Measurements from ENCODE around the gene EBF3. TPM values are rescaled to one million over a fixed set of nuclear protein-coding genes. Genes with fewer than 3 reads are reported as not detected.

EBF3 gene
- total RNA-seq, 2 donors from 2014 or later = 0.12 to 0.80 TPM

DNA sequence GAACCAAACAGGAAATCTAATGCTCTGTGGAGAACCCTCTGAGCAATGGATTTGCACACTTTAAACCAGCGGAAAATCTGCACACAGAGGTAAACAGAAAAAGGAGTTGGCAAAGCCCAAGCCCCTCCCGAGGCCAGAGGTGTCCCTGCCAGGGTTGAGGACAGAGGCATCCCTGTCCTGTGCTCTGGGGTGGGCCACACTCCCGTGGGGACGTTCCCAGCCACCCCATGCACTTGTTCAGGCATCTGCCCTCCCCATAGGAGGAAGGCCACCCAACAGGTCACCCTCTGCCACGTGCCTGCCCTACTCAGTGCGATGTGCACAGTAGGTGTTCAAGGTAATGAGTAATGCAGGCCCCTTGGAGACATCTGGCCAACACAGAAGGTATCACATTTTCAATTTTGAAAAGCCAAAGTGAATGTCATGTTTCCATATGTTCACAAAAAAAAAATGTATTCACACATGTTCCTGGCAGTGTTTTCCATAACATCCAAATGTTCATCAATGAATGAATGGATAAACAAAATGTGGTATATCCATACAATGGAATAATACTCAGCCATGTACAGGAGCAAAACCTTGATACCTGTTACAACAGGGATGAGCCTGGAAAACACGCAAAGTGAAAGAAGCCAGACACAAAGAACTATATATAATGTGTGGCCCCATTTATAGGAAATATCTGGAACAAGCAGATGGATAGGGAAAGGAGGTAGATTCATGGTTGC, 108.1 kb downstream of the EBF3 start:
- Histone ChIP-seq H3K27me3 (no peaks in the 10 kb centered on the region), H3K9ac (ENCODE audit: low read depth in 2 of 2, low read length in 2 of 2) (no peak overlapping the region), H3K36me3 (no peaks in the 10 kb centered on the region), H3K27ac (no peak overlapping the region), H3K4me3 (no peak overlapping the region), H3K4me1 (no peaks in the 10 kb centered on the region), H3K9me3 (no peaks in the 10 kb centered on the region)
- no peak for TF ChIP-seq CTCF (IDR thresholded peaks at IDR 0.05)
- no peak for DNase-seq
- intact Hi-C loops (cut with DNase I) = no loop called here

DNA sequence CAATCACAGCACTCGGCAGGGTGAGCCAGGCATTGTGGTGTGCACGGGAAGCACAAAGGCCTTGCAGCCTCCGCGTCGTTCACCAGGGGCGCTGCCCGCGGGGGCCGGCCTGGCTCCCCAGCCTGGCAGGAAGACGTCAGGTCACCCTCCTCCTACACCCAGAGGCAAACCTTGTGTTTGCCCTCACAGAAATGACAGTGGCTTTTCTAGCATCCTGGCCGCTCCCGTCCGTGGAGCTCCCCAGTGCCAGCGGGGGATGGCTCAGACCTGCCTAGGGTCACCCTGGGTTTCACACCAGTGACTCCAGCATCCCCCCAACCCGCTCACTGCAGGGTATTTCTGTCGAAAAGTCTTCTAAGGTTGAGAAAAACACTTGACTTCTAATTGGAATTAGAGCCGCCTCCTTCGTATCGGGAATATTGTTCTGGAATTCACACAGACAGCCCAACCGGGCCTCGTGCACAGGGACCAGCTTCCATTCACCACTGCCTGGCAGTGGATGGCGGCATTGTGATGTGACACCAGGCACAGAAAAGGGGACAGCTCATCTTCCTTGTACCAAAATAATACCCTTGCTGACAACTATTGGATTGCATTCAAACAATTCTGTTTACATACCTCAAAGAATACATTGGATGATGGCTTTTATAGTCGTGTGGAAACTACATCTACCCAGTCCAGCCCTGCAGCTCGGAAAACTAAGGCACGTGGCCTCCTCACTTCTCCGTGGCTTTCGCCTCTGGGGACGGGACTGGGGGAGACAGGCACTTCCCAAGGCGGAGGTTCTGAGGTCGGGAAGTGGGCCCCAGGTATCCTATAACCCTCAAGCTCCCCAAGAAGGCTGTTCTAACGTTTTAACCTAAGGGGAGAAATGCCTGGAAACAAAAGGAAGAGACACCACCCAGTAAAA, 109.0 kb downstream of the EBF3 start:
- H3K9ac ChIP-seq (ENCODE audit: low read depth in 2 of 2, low read length in 2 of 2) = no peak overlapping the region
- H3K27ac ChIP-seq = no peak overlapping the region
- no peak for TF ChIP-seq CTCF (IDR thresholded peaks at IDR 0.05)
- H3K9me3 ChIP-seq = no peaks in the 10 kb centered on the region
- no peaks in the 10 kb centered on the region for H3K36me3 ChIP-seq
- intact Hi-C loops (cut with DNase I) = no loop called here
- no peak for DNase-seq
- H3K4me3 ChIP-seq = no peak overlapping the region
- no peaks in the 10 kb centered on the region for H3K27me3 ChIP-seq
- H3K4me1 ChIP-seq = no peaks in the 10 kb centered on the region

DNA sequence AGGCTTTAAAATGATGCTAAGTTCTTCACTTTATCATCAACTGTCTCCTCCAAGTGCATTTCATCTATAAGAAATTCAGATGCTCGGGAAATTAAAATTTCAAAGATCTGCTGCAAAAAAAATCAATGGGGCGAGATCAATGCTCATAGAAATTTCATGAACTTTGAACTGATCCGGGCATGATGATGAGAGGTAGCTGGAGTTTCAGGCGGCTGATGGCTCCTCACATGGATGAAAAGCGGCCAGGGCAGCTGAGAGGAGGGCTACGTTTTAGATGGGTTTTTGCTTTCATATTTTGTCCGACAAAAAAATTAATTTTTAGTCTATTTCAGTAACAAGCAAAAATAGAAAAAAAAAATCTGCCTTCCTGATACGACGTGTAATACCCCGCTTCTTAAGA, 109.9 kb downstream of the EBF3 start:
- no peak overlapping the region for H3K4me3 ChIP-seq
- no peak for DNase-seq
- no peaks in the 10 kb centered on the region for H3K36me3 ChIP-seq
- H3K9ac ChIP-seq (ENCODE audit: low read depth in 2 of 2, low read length in 2 of 2) = no peak overlapping the region
- H3K4me1 ChIP-seq = no peaks in the 10 kb centered on the region
- no peaks in the 10 kb centered on the region for H3K27me3 ChIP-seq
- H3K27ac ChIP-seq = no peak overlapping the region
- intact Hi-C loops (cut with DNase I) = no loop called here
- H3K9me3 ChIP-seq = no peaks in the 10 kb centered on the region
- TF ChIP-seq CTCF (IDR thresholded peaks at IDR 0.05) = no peak

DNA sequence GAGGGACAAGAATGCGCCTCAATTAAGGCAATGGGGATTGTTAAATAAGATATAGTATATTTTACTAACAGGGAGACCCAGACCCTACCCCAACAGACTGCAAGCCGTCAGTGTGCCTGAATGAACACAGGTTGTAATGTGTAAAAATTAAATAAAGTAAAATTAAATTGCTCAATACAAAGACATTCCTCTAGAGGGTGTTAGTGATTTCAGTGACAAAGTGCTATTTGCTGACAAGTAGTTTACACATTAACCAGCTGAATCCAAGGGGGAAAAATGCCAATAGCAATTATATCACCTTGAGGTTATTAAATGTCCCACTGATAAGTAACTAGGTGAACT, 110.5 kb downstream of the EBF3 start:
- Histone ChIP-seq H3K4me3 (no peak overlapping the region), H3K27me3 (no peaks in the 10 kb centered on the region), H3K9me3 (no peaks in the 10 kb centered on the region), H3K9ac (ENCODE audit: low read depth in 2 of 2, low read length in 2 of 2) (no peak overlapping the region), H3K27ac (no peak overlapping the region), H3K4me1 (no peaks in the 10 kb centered on the region), H3K36me3 (no peaks in the 10 kb centered on the region)
- DNase-seq = no peak
- intact Hi-C loops (cut with DNase I) = no loop called here
- TF ChIP-seq CTCF (IDR thresholded peaks at IDR 0.05) = peak; percentile 35

DNA sequence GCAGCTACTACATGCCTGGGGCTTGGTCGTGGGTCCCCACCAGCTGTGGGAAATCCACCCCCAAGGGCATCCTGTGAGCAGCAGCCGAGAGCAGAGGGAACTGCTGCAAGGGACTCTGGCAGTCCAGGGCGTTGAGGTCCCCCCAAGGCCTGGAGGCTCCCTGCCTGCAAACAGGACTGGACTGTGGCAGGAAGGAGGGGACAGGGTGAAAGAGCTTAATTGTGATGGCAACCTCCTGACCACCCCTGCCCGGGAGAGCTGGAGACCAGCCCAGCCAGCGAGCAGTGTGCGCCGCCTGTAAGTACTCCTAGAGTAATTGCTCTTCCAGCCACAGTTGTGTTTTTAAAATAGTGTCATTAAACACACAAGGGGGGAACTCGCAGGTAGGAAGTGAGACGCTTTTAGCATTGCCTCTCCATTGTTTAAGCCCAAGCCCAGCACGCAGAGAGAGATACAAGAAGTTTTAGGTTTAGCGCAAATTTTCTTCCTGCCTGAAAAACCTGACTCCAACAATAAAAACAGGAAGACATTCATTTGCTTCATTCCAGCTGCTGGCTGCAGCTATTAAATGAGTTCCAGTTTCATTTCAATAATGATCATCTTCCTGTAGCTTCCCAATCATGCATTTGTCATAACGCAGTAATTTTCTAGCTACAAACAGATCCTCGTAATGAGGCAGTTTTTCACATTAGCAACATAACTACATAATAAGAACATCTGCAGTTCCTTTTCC, 111.1 kb downstream of the EBF3 start:
- Histone ChIP-seq H3K9me3 (no peaks in the 10 kb centered on the region), H3K4me1 (no peaks in the 10 kb centered on the region), H3K36me3 (no peaks in the 10 kb centered on the region), H3K27ac (no peak overlapping the region), H3K9ac (ENCODE audit: low read depth in 2 of 2, low read length in 2 of 2) (no peak overlapping the region), H3K4me3 (no peak overlapping the region), H3K27me3 (no peaks in the 10 kb centered on the region)
- TF ChIP-seq CTCF (IDR thresholded peaks at IDR 0.05) = no peak
- no peak for DNase-seq
- intact Hi-C loops (cut with DNase I) = no loop called here

Measured in colonic mucosa (tissue), 4 donors.